Left kidney (tissue), 2 donors: ENCODE results near the gene DDX10. TPM values are rescaled to one million over a fixed set of nuclear protein-coding genes. Genes with fewer than 3 reads are reported as not detected.
A peak's percentile ranks its signal among the peaks of the same experiment; 100 is the strongest.
"Not testable (repeated sequence)": the region's sequence is repeated elsewhere in the genome, so short reads cannot be mapped to it uniquely, and the experiment has no call there.

ENCODE experiments used
- DNase-seq: peaks from one replicate; pipeline ENCODE4 v3.0.0-alpha.2; 2013
- polyA plus RNA-seq: library from polyadenylated mRNA; unstranded; fragments of 120-200 nt; gene quantifications from one replicate; pipeline ENCODE4 v1.2.1, GENCODE V29; 2013; ENCODE audit not compliant: insufficient read length

DDX10 gene
- polyA plus RNA-seq, 1 donor: 79.5 TPM

DNA sequence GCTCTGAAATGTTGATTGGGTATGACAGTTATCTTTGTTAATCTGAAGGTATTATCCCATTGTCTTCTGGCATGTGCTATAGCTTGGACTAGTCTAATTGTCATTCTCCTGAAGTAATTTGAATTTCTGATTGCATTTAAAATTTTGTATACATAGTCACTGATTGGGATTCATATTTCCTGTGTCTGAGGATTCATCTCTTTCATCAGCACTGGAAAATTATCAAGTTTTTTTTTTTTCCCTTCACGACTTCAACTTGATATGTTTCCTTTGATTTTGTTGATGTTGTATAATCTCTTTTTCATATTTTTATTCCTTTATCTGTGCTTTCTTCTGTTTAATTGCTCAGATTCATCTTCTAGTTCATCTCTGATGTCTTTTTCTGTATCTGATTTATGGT lies 104.1 kb downstream of the DDX10 start:
- no peak for DNase-seq

DNA sequence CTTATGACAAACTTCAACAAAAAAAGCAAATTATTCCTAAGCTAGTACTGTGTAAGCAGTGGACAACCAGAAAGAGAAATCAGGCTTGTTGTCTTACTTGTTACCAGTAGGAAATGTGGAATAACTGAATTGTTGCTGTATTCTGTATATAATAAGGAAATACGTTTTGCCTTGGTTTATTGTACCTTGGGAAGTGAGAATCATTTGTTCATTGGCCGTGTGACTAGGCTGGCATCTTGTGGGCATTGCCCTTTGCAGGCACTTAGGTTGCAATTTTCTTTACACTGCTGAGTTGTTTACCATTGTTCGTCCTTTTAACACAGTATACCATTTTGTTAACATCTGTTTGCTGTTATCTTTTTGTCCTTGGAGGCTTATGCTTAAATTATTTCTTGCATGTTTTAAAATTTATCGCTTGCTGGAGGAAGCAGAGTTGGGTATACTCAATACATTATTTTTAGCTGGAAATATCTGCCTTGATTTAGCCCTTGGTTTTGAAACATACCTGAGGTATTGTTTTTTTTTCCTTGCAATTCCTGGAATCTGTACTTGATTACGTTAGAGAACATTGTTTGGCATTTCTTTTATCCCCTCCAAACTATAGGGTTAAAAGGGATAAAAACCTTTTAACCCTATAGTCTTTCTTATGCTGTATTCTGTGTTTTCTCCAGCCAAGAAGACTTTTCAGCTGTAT lies 109.3 kb downstream of the DDX10 start:
- no peak for DNase-seq

DNA sequence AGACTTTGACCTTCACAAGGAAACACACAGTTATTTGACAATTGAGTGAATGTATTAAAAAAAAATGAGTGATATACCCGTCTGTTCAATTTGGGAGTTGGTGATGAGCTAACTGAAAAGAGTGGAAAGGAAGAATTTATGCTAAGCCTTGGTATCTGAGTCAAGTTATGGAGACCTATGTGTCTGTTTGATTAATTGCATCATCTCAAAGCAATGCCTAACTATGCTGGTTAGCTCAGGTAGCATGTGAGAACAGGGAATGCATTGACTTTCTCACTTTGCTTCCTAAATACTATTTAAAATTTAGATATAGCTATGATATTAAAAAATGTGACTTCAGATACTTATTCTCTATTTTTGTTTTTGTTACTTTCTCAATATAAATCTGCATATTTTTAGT lies 110.5 kb downstream of the DDX10 start:
- DNase-seq: no peak

DNA sequence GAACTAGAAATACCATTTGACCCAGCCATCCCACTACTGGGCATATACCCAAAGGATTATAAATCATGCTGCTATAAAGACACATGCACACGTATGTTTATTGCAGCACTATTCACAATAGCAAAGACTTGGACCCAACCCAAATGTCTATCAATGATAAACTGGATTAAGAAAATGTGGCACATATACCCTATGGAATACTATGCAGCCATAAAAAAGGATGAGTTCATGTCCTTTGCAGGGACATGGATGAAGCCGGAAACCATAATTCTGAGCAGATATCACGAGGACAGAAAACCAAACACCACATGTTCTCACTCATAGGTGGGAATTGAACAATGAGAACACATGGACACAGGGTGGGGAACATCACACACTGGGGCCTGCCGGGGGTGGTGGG lies 114.3 kb downstream of the DDX10 start:
- not testable (repeated sequence) for DNase-seq

GRCh38 chr11:108780119-108780518 lies 115.2 kb downstream of the DDX10 start:
- DNase-seq: no peak

DNA sequence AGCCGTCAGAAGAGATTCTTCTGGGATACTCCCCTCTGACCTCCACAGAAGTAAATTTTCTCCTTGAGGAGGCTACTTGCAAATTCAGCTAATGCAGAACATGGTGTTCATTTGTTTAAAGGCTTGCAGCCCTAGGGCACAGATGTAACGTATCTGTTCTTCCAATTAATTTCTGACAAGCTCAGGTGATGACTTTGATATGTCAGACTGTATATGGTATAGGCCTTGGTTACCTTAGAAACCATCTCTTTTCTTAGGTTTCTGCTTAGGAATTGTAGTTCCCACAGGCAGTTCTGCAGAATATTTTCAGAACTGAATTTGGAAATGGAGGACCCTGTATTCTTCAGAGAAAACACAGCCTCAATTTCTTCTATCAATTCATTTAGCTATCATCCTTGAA lies 117.1 kb downstream of the DDX10 start:
- DNase-seq: peak; percentile 11

DNA sequence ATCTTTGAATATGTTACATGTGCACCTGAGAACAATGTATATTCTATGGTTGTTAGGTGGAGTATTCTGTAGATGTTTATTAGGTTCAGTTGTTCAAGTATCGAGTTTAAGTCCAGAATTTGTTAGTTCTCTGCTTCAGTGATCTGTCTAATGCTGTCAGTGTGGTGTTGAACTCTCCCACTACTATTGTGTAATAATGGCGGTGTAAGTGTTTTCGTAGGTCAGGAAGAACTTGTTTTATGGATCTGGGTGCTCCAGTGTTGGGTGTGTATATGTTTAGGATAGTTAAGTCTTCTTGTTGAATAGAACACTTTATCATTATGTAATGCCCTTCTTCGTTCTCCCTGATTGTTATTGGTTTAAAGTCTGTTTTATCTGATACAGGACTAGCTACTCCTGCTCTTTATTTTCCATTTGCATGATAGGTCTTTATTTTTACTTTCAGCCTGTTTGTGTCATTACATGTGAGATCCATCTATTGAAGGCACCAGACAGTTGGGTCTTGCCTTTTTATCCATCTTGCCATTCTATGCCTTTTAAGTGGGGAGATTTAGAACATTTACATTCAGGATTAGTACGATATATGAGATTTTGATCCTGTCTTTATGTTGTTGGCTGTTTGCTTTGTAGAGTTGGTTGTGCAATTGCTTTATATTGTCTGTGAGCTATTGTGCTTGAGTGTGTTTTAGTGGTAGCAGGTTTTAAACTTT lies 121.6 kb downstream of the DDX10 start:
- no peak for DNase-seq

DNA sequence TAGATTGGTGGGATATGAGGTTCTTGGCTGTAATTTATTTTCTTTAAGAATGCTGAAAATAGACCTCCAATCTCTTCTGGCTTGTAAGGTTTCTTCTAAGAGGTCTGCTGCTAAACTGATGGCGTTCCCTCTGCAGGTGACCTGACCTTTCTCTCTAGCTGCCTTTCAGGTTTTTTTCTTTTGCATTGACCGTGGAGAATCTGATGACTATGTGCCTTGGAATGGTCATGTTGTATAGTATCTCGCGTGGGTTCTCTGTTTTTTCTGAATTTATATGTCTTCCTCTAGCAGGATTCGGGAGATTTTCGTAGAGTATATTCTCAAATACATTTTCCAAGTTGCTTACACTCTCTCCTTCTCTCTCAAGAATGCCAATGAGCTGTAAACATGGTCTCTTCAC lies 122.2 kb downstream of the DDX10 start:
- no peak for DNase-seq

DNA sequence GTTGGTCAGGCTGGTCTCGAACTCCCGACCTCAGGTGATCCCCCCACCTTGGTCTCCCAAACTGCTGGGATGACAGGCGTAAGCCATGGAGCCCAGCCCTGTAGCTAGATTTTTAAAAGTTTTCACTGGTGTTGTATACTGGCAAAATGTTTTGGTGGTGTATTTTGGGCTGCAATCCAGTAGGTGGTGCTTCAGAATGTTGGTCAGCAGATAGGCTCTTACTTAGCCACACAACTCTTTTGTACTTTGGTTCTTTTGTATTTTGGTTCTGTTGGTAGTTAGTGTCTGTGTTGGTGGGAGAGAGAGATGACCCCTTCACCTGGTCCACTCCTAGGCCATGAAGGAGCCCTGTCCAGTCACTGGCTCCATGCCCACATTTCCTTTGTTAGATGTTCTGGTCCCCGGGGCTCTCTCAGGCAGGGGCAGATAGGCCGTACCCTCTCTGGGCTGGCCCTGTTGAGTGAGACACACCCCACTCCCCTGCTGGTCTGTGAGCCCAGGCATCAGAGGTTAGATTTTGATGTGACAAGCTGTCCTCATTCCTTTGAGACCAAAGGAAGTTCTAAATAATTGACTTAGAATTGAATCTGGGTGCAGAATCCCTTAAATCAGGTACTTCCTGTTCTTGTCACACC lies 123.8 kb downstream of the DDX10 start:
- no peak for DNase-seq

DNA sequence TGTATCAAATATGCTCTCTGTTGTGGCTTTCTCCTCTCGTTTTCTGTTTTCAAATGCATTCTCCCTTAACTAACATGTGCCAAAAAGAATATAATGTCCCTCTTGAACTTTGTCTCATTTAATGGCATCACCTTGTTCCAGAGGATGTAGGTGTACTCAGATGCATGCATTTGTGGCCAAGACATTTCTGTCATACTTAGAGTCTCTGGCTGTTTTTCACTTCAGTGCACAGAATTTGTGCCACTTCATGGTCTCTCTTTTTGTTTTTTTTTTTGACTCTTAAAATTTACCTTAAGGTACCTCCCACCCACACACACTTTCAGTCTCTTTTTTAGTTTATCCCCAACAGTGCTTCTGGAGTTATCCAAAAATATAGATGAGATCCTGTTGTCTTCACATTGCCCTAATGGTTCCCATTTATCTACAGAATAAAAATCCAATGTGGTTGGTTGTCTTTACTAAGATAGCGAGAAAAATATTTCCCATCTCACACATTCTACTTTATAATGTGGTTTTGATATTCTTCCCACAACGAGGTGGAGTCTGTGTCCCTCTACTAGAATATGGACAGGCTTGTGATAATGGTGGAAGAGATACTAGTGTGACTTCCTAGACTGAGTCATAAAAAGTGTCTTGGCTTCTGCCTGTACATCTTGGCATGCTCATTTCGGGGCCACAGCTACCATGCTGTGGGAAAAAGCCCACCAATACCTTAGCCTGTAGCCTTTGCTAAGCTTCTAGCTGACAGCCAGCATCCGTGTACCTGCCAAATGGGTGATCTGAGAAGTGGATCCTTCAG lies 125.8 kb downstream of the DDX10 start:
- no peak for DNase-seq

GRCh38 chr11:108793138-108793537 lies 128.3 kb downstream of the DDX10 start:
- DNase-seq: no peak

GRCh38 chr11:108793611-108794010 lies 128.7 kb downstream of the DDX10 start:
- no peak for DNase-seq

- DNase-seq: no peak
Measured at GRCh38 chr11:108796551-108796950, 131.7 kb downstream of the DDX10 start.

- DNase-seq: no peak
Measured at GRCh38 chr11:108797578-108798100, 132.8 kb downstream of the DDX10 start.

DNA sequence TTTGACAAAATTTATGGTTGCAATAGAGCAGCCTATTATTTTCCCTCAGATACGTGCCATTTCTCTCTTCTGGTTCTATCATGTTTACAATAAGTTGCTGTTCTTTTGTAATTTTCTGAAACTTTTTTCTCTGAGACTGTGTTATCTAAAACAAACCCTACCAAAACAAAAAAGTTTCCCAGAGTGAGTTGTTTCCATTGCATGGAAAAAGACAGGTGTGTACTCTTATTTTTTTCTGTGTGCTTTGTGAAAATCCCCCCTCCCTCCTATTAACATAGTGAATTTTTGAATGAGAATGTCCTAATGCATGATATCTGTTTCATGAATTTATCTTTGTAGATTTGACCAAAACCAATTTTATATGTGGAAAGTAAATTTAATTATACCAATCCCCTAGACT lies 137.6 kb downstream of the DDX10 start:
- no peak for DNase-seq

- no peak for DNase-seq
Measured at GRCh38 chr11:108803776-108804175, 138.9 kb downstream of the DDX10 start.

- DNase-seq: no peak
Measured at GRCh38 chr11:108804511-108804910, 139.6 kb downstream of the DDX10 start.

DNA sequence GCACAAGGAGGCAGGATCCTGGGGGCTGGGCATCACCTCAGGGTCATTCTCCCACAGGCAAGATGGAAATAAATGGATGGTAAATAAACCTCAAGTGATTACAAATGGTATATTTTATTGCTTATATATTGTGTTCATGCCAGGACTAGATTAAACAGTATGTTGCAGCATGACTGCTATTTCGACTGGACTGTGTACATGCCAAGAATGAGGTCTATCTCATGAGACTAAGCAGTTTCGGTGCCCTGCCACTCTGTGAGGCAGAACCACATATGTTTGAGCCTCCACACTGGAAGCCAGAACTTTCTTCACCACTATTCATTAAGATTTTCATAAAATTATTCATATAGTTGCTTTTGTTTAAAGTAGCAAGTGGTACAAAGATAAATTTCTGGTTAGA lies 140.2 kb downstream of the DDX10 start:
- DNase-seq: no peak

DNA sequence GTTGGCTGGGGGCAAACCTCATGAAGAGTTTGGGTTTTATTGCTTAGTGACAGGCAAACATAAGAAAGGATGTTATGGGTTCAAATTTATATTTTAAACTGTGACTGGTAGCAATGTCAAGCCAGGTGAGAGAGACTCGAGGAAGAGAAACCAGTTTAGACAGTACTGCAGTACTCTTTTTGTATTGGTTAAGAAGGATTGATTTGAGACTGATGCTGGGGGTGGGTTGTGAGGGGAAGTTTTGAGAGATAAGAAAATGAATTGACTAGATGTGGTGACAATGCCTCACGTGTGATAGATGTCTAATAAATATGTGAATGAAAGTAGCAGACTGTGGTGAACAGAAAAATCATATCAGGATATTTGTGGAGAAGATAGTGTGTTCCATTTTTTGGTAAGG lies 142.4 kb downstream of the DDX10 start:
- DNase-seq: no peak

- no peak for DNase-seq
Measured at GRCh38 chr11:108813086-108813485, 148.2 kb downstream of the DDX10 start.

DNA sequence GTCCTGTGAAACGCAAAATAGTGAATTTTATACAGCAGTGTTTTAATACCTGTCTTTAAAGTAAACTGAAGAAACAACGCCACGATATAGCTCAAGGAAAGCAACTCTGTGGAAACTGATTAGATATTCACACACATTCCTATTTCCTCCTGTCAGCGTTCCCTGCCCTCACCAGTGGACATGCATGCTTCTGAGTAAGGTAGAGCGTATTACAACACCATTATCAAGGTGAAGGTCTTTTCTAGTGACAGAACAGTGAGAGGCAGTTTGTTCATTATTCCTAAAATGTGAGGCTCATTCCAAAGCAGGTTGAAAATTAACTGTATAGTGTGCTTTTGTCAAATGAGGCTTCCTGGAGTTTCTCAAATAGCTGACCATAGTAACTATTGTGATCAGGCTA lies 153.1 kb downstream of the DDX10 start:
- no peak for DNase-seq

GRCh38 chr11:108818971-108819370 lies 154.1 kb downstream of the DDX10 start:
- DNase-seq: no peak
